ENCODE data around the gene NALF2.

Gene NALF2

GRCh38 chrX:69493766-69494165 lies 10.4 kb upstream of the NALF2 start:
- H3K9me2 ChIP-seq (replicated peaks; ENCODE audit: insufficient read depth, low read length): no peaks in the 10 kb centered on the region
- no peaks in the 10 kb centered on the region for H3K79me2 ChIP-seq (ENCODE audit: low read length)
- H3K9me3 ChIP-seq (replicated peaks; ENCODE audit: insufficient read depth, low read length): no peaks in the 10 kb centered on the region
- H3K9ac ChIP-seq (ENCODE audit: low read length): no peak overlapping the region
- DNase-seq: no peak
- no peak overlapping the region for H3K27ac ChIP-seq (ENCODE audit: low read length)
- H3F3A ChIP-seq (ENCODE audit: insufficient read depth, low read length): no peaks in the 10 kb centered on the region
- H2AFZ ChIP-seq (ENCODE audit: low read length): no peak overlapping the region
- TF ChIP-seq EZH2 (optimal IDR thresholded peaks at IDR 0.05; ENCODE audit: low read depth, low read length) (no peak), CTCF (IDR thresholded peaks at IDR 0.05; ENCODE audit: low read length) (no peak), EZH2phosphoT487 (IDR thresholded peaks at IDR 0.05; ENCODE audit: low read length) (no peak)
- H3K4me2 ChIP-seq (ENCODE audit: low read depth, low read length): no peak overlapping the region
- no peaks in the 10 kb centered on the region for H3K36me3 ChIP-seq (replicated peaks; ENCODE audit: insufficient read depth, low read length)
- H3K4me1 ChIP-seq (ENCODE audit: low read length): no peaks in the 10 kb centered on the region
- no peaks in the 10 kb centered on the region for H3K27me3 ChIP-seq (replicated peaks; ENCODE audit: insufficient read depth, low read length)
- H4K20me1 ChIP-seq (ENCODE audit: insufficient read depth, low read length): no peaks in the 10 kb centered on the region
- no peak overlapping the region for H3K4me3 ChIP-seq (ENCODE audit: low read length)

DNA sequence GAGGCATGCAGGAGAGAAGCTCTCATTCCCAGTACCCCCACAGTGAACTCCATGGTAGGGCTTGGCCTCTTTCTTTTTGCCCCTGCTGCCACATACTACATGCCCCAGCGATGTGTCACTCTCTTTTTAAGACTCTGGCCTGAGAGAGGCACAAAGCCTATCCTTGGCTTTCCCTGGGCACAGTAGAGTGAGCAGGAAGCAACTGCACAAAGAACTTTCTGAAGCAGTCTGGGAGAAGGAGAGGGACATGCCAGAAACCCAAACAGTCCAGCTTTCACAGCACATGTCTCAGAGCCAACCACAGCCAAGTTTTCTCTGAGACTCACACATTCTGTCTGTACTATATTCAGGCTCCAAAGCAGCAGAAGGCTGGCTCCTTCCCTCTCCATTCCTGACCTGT lies 7.9 kb upstream of the NALF2 start:
- Histone ChIP-seq H3K27ac (ENCODE audit: low read length) (no peak overlapping the region), H2AFZ (ENCODE audit: low read length) (no peak overlapping the region), H3K9ac (ENCODE audit: low read length) (no peak overlapping the region), H3K9me3 (replicated peaks; ENCODE audit: insufficient read depth, low read length) (no peaks in the 10 kb centered on the region), H3K9me2 (replicated peaks; ENCODE audit: insufficient read depth, low read length) (no peaks in the 10 kb centered on the region), H3K36me3 (replicated peaks; ENCODE audit: insufficient read depth, low read length) (no peaks in the 10 kb centered on the region), H3K27me3 (replicated peaks; ENCODE audit: insufficient read depth, low read length) (no peaks in the 10 kb centered on the region), H3F3A (ENCODE audit: insufficient read depth, low read length) (no peaks in the 10 kb centered on the region), H3K4me1 (ENCODE audit: low read length) (no peaks in the 10 kb centered on the region), H4K20me1 (ENCODE audit: insufficient read depth, low read length) (no peaks in the 10 kb centered on the region), H3K4me2 (ENCODE audit: low read depth, low read length) (no peak overlapping the region), H3K79me2 (ENCODE audit: low read length) (no peaks in the 10 kb centered on the region), H3K4me3 (ENCODE audit: low read length) (no peak overlapping the region)
- TF ChIP-seq CTCF (IDR thresholded peaks at IDR 0.05; ENCODE audit: low read length) (no peak), EZH2phosphoT487 (IDR thresholded peaks at IDR 0.05; ENCODE audit: low read length) (no peak), EZH2 (optimal IDR thresholded peaks at IDR 0.05; ENCODE audit: low read depth, low read length) (no peak)
- DNase-seq: no peak

GRCh38 chrX:69501429-69501828 lies 2.7 kb upstream of the NALF2 start:
- Histone ChIP-seq H3K27me3 (replicated peaks; ENCODE audit: insufficient read depth, low read length) (no peaks in the 10 kb centered on the region), H4K20me1 (ENCODE audit: insufficient read depth, low read length) (no peaks in the 10 kb centered on the region), H3K9me2 (replicated peaks; ENCODE audit: insufficient read depth, low read length) (no peaks in the 10 kb centered on the region), H3K9me3 (replicated peaks; ENCODE audit: insufficient read depth, low read length) (no peaks in the 10 kb centered on the region), H3K79me2 (ENCODE audit: low read length) (no peaks in the 10 kb centered on the region), H3K4me3 (ENCODE audit: low read length) (no peak overlapping the region), H3K9ac (ENCODE audit: low read length) (no peak overlapping the region), H3K4me1 (ENCODE audit: low read length) (no peaks in the 10 kb centered on the region), H3F3A (ENCODE audit: insufficient read depth, low read length) (no peaks in the 10 kb centered on the region), H3K36me3 (replicated peaks; ENCODE audit: insufficient read depth, low read length) (no peaks in the 10 kb centered on the region), H3K27ac (ENCODE audit: low read length) (no peak overlapping the region), H2AFZ (ENCODE audit: low read length) (no peak overlapping the region), H3K4me2 (ENCODE audit: low read depth, low read length) (no peak overlapping the region)
- TF ChIP-seq EZH2phosphoT487 (IDR thresholded peaks at IDR 0.05; ENCODE audit: low read length) (no peak), EZH2 (optimal IDR thresholded peaks at IDR 0.05; ENCODE audit: low read depth, low read length) (no peak), CTCF (IDR thresholded peaks at IDR 0.05; ENCODE audit: low read length) (no peak)
- peak; percentile 12 for DNase-seq

All from MM.1S (cell line).